ENCODE data around the gene NHLRC2. TPM values are rescaled to one million over a fixed set of nuclear protein-coding genes. Genes with fewer than 3 reads are reported as not detected.
A peak's percentile ranks its signal among the peaks of the same experiment; 100 is the strongest.

The NHLRC2 gene
- polyA plus RNA-seq, 3 donors, result 2.8 to 6.9 (median 5.3) TPM

DNA sequence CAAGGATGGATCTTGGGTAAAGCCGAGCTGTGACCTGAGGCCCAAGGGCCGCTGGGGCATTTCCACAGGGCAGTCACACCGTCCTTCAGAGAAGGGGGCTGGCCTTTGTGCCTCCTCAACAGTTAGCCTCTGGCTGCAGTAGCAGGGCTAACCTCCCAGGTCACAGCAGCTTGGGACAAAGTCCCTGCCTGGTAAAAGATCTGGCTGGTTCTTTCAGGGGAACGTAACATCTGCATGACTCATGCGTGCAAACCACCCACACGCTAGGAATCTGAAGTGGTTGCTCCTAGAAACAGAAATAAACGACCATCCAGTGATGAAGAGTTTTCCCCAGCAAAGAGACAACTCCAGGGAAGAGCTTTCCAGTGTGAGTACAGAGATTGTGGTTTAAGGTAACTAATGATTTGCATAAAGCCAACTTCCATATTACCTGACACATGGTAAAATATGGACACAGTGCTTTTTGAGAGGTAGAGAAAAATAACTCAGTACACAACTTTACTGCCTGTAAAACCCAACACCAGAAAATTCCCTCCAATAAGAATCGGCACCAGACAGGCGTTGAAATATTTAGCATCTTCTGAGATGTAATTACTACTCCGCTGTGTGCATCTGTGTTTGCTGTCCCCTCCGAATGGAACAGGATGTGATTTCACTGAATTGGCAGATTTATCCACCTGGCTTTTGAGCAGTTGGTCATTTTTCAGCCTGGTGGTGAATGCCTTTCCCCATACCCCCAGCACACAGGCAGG, 104.3 kb downstream of the NHLRC2 start:
- H2AFZ ChIP-seq (ENCODE audit: insufficient read depth, low read depth, low read length, poor library complexity, severe bottlenecking), result no peak overlapping the region
- no peak overlapping the region for H3K4me3 Mint-ChIP-seq
- TF ChIP-seq, protein P1, sequence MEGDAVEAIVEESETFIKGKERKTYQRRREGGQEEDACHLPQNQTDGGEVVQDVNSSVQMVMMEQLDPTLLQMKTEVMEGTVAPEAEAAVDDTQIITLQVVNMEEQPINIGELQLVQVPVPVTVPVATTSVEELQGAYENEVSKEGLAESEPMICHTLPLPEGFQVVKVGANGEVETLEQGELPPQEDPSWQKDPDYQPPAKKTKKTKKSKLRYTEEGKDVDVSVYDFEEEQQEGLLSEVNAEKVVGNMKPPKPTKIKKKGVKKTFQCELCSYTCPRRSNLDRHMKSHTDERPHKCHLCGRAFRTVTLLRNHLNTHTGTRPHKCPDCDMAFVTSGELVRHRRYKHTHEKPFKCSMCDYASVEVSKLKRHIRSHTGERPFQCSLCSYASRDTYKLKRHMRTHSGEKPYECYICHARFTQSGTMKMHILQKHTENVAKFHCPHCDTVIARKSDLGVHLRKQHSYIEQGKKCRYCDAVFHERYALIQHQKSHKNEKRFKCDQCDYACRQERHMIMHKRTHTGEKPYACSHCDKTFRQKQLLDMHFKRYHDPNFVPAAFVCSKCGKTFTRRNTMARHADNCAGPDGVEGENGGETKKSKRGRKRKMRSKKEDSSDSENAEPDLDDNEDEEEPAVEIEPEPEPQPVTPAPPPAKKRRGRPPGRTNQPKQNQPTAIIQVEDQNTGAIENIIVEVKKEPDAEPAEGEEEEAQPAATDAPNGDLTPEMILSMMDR (IDR thresholded peaks at IDR 0.05), result no peak

DNA sequence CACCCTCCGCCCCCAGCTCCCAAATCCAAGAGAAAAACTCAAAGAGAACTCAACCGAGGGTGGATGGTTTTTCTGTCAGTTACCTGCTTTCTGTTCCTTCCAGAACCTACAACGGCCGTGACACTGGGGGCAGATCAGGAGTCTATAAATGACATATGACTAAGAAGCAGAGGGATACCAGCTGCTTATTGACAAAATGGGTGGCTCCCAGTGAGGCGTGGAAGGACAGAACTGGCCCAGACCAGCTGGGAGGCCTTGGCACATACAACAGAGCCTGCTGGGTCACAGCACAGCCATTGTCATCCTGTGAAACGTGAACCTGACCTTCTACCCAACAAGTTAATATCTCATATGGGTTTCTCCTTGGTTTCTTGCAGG, 104.9 kb downstream of the NHLRC2 start:
- H3K9me3 ChIP-seq (replicated peaks in 1 of 2; ENCODE audit: control insufficient read depth in 1 of 2, insufficient read depth in 1 of 2, low read length in 2 of 2), result peaks cover 10 to 19% of the 10 kb centered on the region in 2 donors
- no peak for DNase-seq
- H3K4me1 Mint-ChIP-seq, result peaks cover 24% of the 10 kb centered on the region
- H3K4me2 ChIP-seq (replicated peaks; ENCODE audit: extremely low read depth, low read length, poor library complexity, severe bottlenecking), result no peak overlapping the region
- H3K9me3 Mint-ChIP-seq, result peaks cover 14 to 25% (median 20%) of the 10 kb centered on the region in 7 donors
- H3K36me3 ChIP-seq (replicated peaks in 1 of 2; ENCODE audit: control insufficient read depth in 1 of 2, insufficient read depth in 2 of 2, low read length in 2 of 2), result no peaks in the 10 kb centered on the region
- no peaks in the 10 kb centered on the region for H4K20me1 ChIP-seq (ENCODE audit: insufficient read depth, low read length)
- peaks cover 11 to 14% of the 10 kb centered on the region in 2 donors for H3K4me1 ChIP-seq (ENCODE audit: control insufficient read depth in 1 of 2, insufficient read depth in 2 of 2, low read length in 2 of 2)
- no peaks in the 10 kb centered on the region for H3K27me3 ChIP-seq (ENCODE audit: control insufficient read depth in 2 of 2, insufficient read depth in 2 of 2, low read length in 2 of 2)
- no peak overlapping the region for H2AFZ ChIP-seq (ENCODE audit: insufficient read depth, low read depth, low read length, poor library complexity, severe bottlenecking)
- H3K4me3 ChIP-seq (replicated peaks in 1 of 3; ENCODE audit: low read depth in 2 of 3, low read length in 3 of 3), result no peak overlapping the region
- H3K27ac Mint-ChIP-seq, result no peak overlapping the region
- WGBS (ENCODE audit: insufficient coverage), result 96% methylated on average over 3 of the region's 6 CpGs
- peaks cover 3 to 6% of the 10 kb centered on the region in 2 donors for H3K36me3 Mint-ChIP-seq
- no peak overlapping the region for H3K27ac ChIP-seq (ENCODE audit: low read depth in 1 of 2, low read length in 2 of 2)
- no peak overlapping the region for H3K9ac ChIP-seq (ENCODE audit: insufficient read depth, low read length, poor library complexity, severe bottlenecking)
- TF ChIP-seq, protein P1 (IDR thresholded peaks at IDR 0.05), result no peak
- H3K4me3 Mint-ChIP-seq, result no peak overlapping the region
- intact Hi-C loops (cut with micrococcal nuclease), result loop anchor here in 1 of 2 donors (5.0 to 10.0 kb wide), 2 partner anchors 33 to 95 kb away; no protein-coding TSS in a partner anchor
- H3K79me2 ChIP-seq (ENCODE audit: insufficient read depth, low read length), result no peaks in the 10 kb centered on the region
- H3K27me3 Mint-ChIP-seq (ENCODE audit: low read depth in 3 of 3), result peaks cover 2 to 4% (median 2%) of the 10 kb centered on the region in 3 donors

More for the DNA sequence above, 104.3 kb downstream of the NHLRC2 start:
- 88% methylated on average over 6 of the region's 11 CpGs for WGBS (ENCODE audit: insufficient coverage)
- Mint-ChIP-seq H3K27me3 (ENCODE audit: low read depth in 3 of 3) (peaks cover 2 to 4% (median 2%) of the 10 kb centered on the region in 3 donors), H3K36me3 (peaks cover 3 to 6% of the 10 kb centered on the region in 2 donors), H3K4me1 (peaks cover 22% of the 10 kb centered on the region), H3K27ac (peak overlapping the region in 1 of 7 donors; percentile 50), H3K9me3 (peaks cover 17 to 31% (median 24%) of the 10 kb centered on the region in 7 donors)
- DNase-seq, result peak in 2 of 3 donors; percentile 6 to 39
- no peak overlapping the region for H3K4me2 ChIP-seq (replicated peaks; ENCODE audit: extremely low read depth, low read length, poor library complexity, severe bottlenecking)
- H4K20me1 ChIP-seq (ENCODE audit: insufficient read depth, low read length), result no peaks in the 10 kb centered on the region
- intact Hi-C loops (cut with micrococcal nuclease), result loop anchor here in 1 of 2 donors (5.0 to 10.0 kb wide), 2 partner anchors 33 to 94 kb away; no protein-coding TSS in a partner anchor
- H3K9ac ChIP-seq (ENCODE audit: insufficient read depth, low read length, poor library complexity, severe bottlenecking), result no peak overlapping the region
- peaks cover 10 to 14% of the 10 kb centered on the region in 2 donors for H3K4me1 ChIP-seq (ENCODE audit: control insufficient read depth in 1 of 2, insufficient read depth in 2 of 2, low read length in 2 of 2)
- no peak overlapping the region for H3K4me3 ChIP-seq (replicated peaks in 1 of 3; ENCODE audit: low read depth in 2 of 3, low read length in 3 of 3)
- no peaks in the 10 kb centered on the region for H3K27me3 ChIP-seq (ENCODE audit: control insufficient read depth in 2 of 2, insufficient read depth in 2 of 2, low read length in 2 of 2)
- H3K9me3 ChIP-seq (replicated peaks in 1 of 2; ENCODE audit: control insufficient read depth in 1 of 2, insufficient read depth in 1 of 2, low read length in 2 of 2), result peaks cover 16 to 23% of the 10 kb centered on the region in 2 donors
- no peaks in the 10 kb centered on the region for H3K36me3 ChIP-seq (replicated peaks in 1 of 2; ENCODE audit: control insufficient read depth in 1 of 2, insufficient read depth in 2 of 2, low read length in 2 of 2)
- H3K27ac ChIP-seq (ENCODE audit: low read depth in 1 of 2, low read length in 2 of 2), result no peak overlapping the region
- H3K79me2 ChIP-seq (ENCODE audit: insufficient read depth, low read length), result no peaks in the 10 kb centered on the region

All from CD14-positive monocyte (primary cell).